Esophagus muscularis mucosa (tissue), 3 donors: ENCODE results near the gene FSHR.

Experiments used
- POLR2AphosphoS5 ChIP-seq, 2 donors: sonication (generic); formaldehyde crosslinking; IDR thresholded peaks; one replicate each; pipeline ENCODE4 v1.6.1; 2017; ENCODE audit warnings: antibody characterized with exemption in 2 of 2
- TF ChIP-seq, protein P1 (sequence below), 3 experiments: fragments of 200-600 bp in 2 of 3; fragments of 450-650 bp in 1 of 3; sonication (generic) in 2 of 3; IDR thresholded peaks; one replicate each; pipeline ENCODE4 v1.5.1; 2017 to 2019; ENCODE audit warnings: antibody characterized with exemption in 3 of 3, mild to moderate bottlenecking in 2 of 3, moderate library complexity in 1 of 3

DNA sequence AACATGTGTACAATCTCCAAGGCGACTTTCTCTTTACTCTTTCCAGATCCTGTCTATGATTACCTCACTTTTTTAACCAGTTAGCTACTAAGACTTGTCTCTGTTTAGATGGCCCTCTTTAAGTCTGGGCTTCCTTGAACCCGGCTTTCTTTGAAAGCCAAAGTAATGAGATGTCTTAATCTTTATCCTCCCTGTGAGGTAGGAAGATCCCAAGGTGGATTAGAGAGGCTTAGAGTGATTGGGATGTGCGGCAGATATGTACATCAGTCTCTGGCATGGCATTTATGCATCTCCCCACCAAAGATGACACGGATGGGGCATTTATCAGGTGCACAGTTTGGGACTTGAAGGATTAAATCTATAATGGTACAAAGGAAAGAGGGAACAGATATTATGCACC, 186.3 kb downstream of the FSHR start:
- TF ChIP-seq, protein P1, sequence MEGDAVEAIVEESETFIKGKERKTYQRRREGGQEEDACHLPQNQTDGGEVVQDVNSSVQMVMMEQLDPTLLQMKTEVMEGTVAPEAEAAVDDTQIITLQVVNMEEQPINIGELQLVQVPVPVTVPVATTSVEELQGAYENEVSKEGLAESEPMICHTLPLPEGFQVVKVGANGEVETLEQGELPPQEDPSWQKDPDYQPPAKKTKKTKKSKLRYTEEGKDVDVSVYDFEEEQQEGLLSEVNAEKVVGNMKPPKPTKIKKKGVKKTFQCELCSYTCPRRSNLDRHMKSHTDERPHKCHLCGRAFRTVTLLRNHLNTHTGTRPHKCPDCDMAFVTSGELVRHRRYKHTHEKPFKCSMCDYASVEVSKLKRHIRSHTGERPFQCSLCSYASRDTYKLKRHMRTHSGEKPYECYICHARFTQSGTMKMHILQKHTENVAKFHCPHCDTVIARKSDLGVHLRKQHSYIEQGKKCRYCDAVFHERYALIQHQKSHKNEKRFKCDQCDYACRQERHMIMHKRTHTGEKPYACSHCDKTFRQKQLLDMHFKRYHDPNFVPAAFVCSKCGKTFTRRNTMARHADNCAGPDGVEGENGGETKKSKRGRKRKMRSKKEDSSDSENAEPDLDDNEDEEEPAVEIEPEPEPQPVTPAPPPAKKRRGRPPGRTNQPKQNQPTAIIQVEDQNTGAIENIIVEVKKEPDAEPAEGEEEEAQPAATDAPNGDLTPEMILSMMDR (IDR thresholded peaks at IDR 0.05) = no peak
- no peak for TF ChIP-seq POLR2AphosphoS5 (IDR thresholded peaks at IDR 0.05)
